Measurements from ENCODE around the gene HS3ST5. TPM values are rescaled to one million over a fixed set of nuclear protein-coding genes. Genes with fewer than 3 reads are reported as not detected.

The HS3ST5 gene
- total and polyA plus RNA-seq, 2 experiments from 2014 or later: 2.4 to 4.1 TPM

- Histone ChIP-seq H3K4me1 (ENCODE audit: low read depth) (peaks cover 6% of the 10 kb centered on the region), H3K27ac (no peak overlapping the region), H3K36me3 (no peaks in the 10 kb centered on the region), H3K9me3 (ENCODE audit: low read depth) (no peaks in the 10 kb centered on the region), H3K27me3 (no peaks in the 10 kb centered on the region), H3K4me3 (no peak overlapping the region)
- DNase-seq (ENCODE audit: low read depth in 1 of 2, low spot score in 1 of 2): peak in 1 of 2 donors; percentile 8
- TF ChIP-seq CTCF (IDR thresholded peaks at IDR 0.05; ENCODE audit: low read depth, low read length): no peak
Observed at GRCh38 chr6:114376611-114377175, 33.9 kb upstream of the HS3ST5 start.

- peaks cover 6% of the 10 kb centered on the region for H3K4me1 ChIP-seq (ENCODE audit: low read depth)
- no peak overlapping the region for H3K4me3 ChIP-seq
- TF ChIP-seq CTCF (IDR thresholded peaks at IDR 0.05; ENCODE audit: low read depth, low read length): no peak
Observed at GRCh38 chr6:114375541-114376192, 32.8 kb upstream of the HS3ST5 start.

GRCh38 chr6:114367315-114367961, 24.6 kb upstream of the HS3ST5 start:
- no peak for TF ChIP-seq CTCF (IDR thresholded peaks at IDR 0.05; ENCODE audit: low read depth, low read length)
- no peak for DNase-seq (ENCODE audit: low read depth in 1 of 2, low spot score in 1 of 2)
- Histone ChIP-seq H3K4me1 (ENCODE audit: low read depth) (peaks cover 3% of the 10 kb centered on the region), H3K36me3 (no peaks in the 10 kb centered on the region), H3K4me3 (no peak overlapping the region), H3K27me3 (no peaks in the 10 kb centered on the region), H3K27ac (no peak overlapping the region), H3K9me3 (ENCODE audit: low read depth) (no peaks in the 10 kb centered on the region)

More at GRCh38 chr6:114375541-114376192, 32.8 kb upstream of the HS3ST5 start:
- Histone ChIP-seq H3K36me3 (no peaks in the 10 kb centered on the region), H3K27ac (no peak overlapping the region), H3K27me3 (no peaks in the 10 kb centered on the region), H3K9me3 (ENCODE audit: low read depth) (no peaks in the 10 kb centered on the region)
- no peak for DNase-seq (ENCODE audit: low read depth in 1 of 2, low spot score in 1 of 2)

GRCh38 chr6:114366899-114367298, 24.1 kb upstream of the HS3ST5 start:
- H3K4me3 ChIP-seq: no peak overlapping the region
- H3K36me3 ChIP-seq: no peaks in the 10 kb centered on the region
- H3K9me3 ChIP-seq (ENCODE audit: low read depth): no peaks in the 10 kb centered on the region
- no peak overlapping the region for H3K27ac ChIP-seq
- no peak for DNase-seq (ENCODE audit: low read depth in 1 of 2, low spot score in 1 of 2)
- no peaks in the 10 kb centered on the region for H3K27me3 ChIP-seq
- TF ChIP-seq CTCF (IDR thresholded peaks at IDR 0.05; ENCODE audit: low read depth, low read length): no peak
- H3K4me1 ChIP-seq (ENCODE audit: low read depth): peaks cover 3% of the 10 kb centered on the region

GRCh38 chr6:114364301-114364700, 21.5 kb upstream of the HS3ST5 start:
- Histone ChIP-seq H3K4me3 (no peak overlapping the region), H3K36me3 (no peaks in the 10 kb centered on the region), H3K27ac (no peak overlapping the region), H3K9me3 (ENCODE audit: low read depth) (no peaks in the 10 kb centered on the region), H3K27me3 (no peaks in the 10 kb centered on the region), H3K4me1 (ENCODE audit: low read depth) (peaks cover 3% of the 10 kb centered on the region)
- peak in 1 of 2 donors; percentile 11 for DNase-seq (ENCODE audit: low read depth in 1 of 2, low spot score in 1 of 2)
- no peak for TF ChIP-seq CTCF (IDR thresholded peaks at IDR 0.05; ENCODE audit: low read depth, low read length)

Measured in cardiac muscle cell (in vitro differentiated cells and primary cell).